CD4-positive, alpha-beta T cell (primary cell): ENCODE measurements around the gene PDE9A. TPM values are rescaled to one million over a fixed set of nuclear protein-coding genes. Genes with fewer than 3 reads are reported as not detected.

ENCODE experiments used
- ATAC-seq: fragments of 200-7000 bp; cut with Tn5 transposase; one replicate; pipeline ENCODE4 v1.10.0; 2022; ENCODE audit warnings: mild to moderate bottlenecking; ENCODE audit not compliant: poor library complexity
- CTCF ChIA-PET: fragments of 350-600 bp; sonication (Branson Sonifier 250); formaldehyde crosslinking; loops from one replicate; lab custom pipeline; 2021; ENCODE audit warnings: antibody characterized with exemption, inconsistent platforms; lab: Charles Lee
- POLR2A ChIA-PET: fragments of 350-600 bp; sonication (Branson Sonifier 250); formaldehyde crosslinking; loops from one replicate; lab custom pipeline; 2021; ENCODE audit warnings: antibody characterized with exemption, inconsistent platforms; lab: Charles Lee
- DNase-seq, 14 experiments: peaks; one replicate each; pipeline ENCODE4 v3.0.0-alpha.2; 2013 to 2020; ENCODE audit warnings: mixed read lengths in 2 of 14
- H3K27ac ChIP-seq, 2 donors: one replicate each; pipeline versions ENCODE4 v1.5.1 to v1.7.0; 2013; ENCODE audit warnings: low read length in 2 of 2, low read depth in 1 of 2, mild to moderate bottlenecking in 1 of 2
- H3K27me3 ChIP-seq, 2 experiments: 1 replicate in 1 of 2; 2 replicates in 1 of 2; pipeline versions ENCODE4 v1.6.1 to v1.7.0; 2013; ENCODE audit warnings: low read length in 2 of 2, control low read depth in 1 of 2, mild to moderate bottlenecking in 1 of 2, moderate library complexity in 1 of 2; ENCODE audit not compliant: insufficient read depth in 2 of 2, control insufficient read depth in 1 of 2
- H3K36me3 ChIP-seq: one replicate; pipeline ENCODE4 v1.6.1; 2013; ENCODE audit warnings: low read length, control low read depth; ENCODE audit not compliant: insufficient read depth
- H3K4me1 ChIP-seq: one replicate; pipeline ENCODE4 v1.6.1; 2013; ENCODE audit warnings: low read length, control low read depth; ENCODE audit not compliant: insufficient read depth
- H3K4me3 ChIP-seq: one replicate; pipeline ENCODE4 v1.5.1; 2013; ENCODE audit warnings: mild to moderate bottlenecking, low read length, moderate library complexity
- H3K9me3 ChIP-seq, 2 experiments: 1 replicate in 1 of 2; 2 replicates in 1 of 2; pipeline versions ENCODE4 v1.6.1 to v1.7.0; 2013; ENCODE audit warnings: low read length in 2 of 2, mild to moderate bottlenecking in 2 of 2, control low read depth in 1 of 2, moderate library complexity in 1 of 2; ENCODE audit not compliant: control insufficient read depth in 1 of 2, insufficient read depth in 1 of 2
- H3K27ac Mint-ChIP-seq: one replicate; pipeline ENCODE4 v1.8.0; 2020; ENCODE audit warnings: mixed read lengths
- H3K27me3 Mint-ChIP-seq: one replicate; pipeline ENCODE4 v1.8.0; 2021; ENCODE audit warnings: mixed read lengths
- H3K36me3 Mint-ChIP-seq: one replicate; pipeline ENCODE4 v1.8.0; 2021; ENCODE audit warnings: low read depth, mixed read lengths
- H3K4me1 Mint-ChIP-seq: one replicate; pipeline ENCODE4 v1.8.0; 2021; ENCODE audit warnings: low read depth, mixed read lengths
- H3K4me3 Mint-ChIP-seq: one replicate; pipeline ENCODE4 v1.8.0; 2020; ENCODE audit warnings: mild to moderate bottlenecking, mixed read lengths
- H3K9me3 Mint-ChIP-seq: one replicate; pipeline ENCODE4 v1.8.0; 2020; ENCODE audit warnings: mixed read lengths
- CTCF ChIP-seq: fragments of 200-600 bp; IDR thresholded peaks from one replicate; pipeline ENCODE4 v1.8.0; 2022; ENCODE audit warnings: antibody characterized with exemption, mild to moderate bottlenecking
- intact Hi-C, 2 experiments: fragments of 100-400 bp; cut with DNase I in 1 of 2; cut with micrococcal nuclease in 1 of 2; formaldehyde crosslinking; loops; one replicate each; pipeline versions ENCODE4 v1.15.1 to v1.9.0; 2023 to 2025; cut with DNase I, micrococcal nuclease
- total RNA-seq, 174 experiments: library from RNA in 2 of 174; stranded (reverse) in 2 of 174; gene quantifications; one replicate each; pipeline ENCODE4 v1.2.3 and lab custom pipeline; 2021 to 2026

The PDE9A gene
- total RNA-seq, 2 experiments from 2014 or later, result 12.6 to 13.2 TPM

GRCh38 chr21:42777064-42777756 is 123.8 kb downstream of the PDE9A start:
- Histone ChIP-seq H3K27me3 (no peaks in the 10 kb centered on the region), H3K9me3 (peaks cover 0 to 6% of the 10 kb centered on the region in 2 experiments), H3K4me1 (peaks cover 13% of the 10 kb centered on the region), H3K36me3 (peaks cover 2% of the 10 kb centered on the region), H3K4me3 (no peak overlapping the region), H3K27ac (no peak overlapping the region)
- ATAC-seq (no peak), DNase-seq (no peak)
- H3K36me3 Mint-ChIP-seq, result peaks cover 15% of the 10 kb centered on the region
- ChIA-PET CTCF (no interaction called here), POLR2A (no interaction called here)
- intact Hi-C loops, result no loop called here
- H3K27me3 Mint-ChIP-seq, result no peaks in the 10 kb centered on the region
- H3K27ac Mint-ChIP-seq, result no peak overlapping the region
- no peak for TF ChIP-seq CTCF
- H3K4me3 Mint-ChIP-seq, result no peak overlapping the region
- H3K9me3 Mint-ChIP-seq, result no peaks in the 10 kb centered on the region
- H3K4me1 Mint-ChIP-seq, result peaks cover 21% of the 10 kb centered on the region

GRCh38 chr21:42777757-42778344 is 124.4 kb downstream of the PDE9A start:
- H3K9me3 Mint-ChIP-seq, result no peaks in the 10 kb centered on the region
- H3K4me3 Mint-ChIP-seq, result no peak overlapping the region
- no peaks in the 10 kb centered on the region for H3K27me3 Mint-ChIP-seq
- no peaks in the 10 kb centered on the region for H3K27me3 ChIP-seq
- peaks cover 27% of the 10 kb centered on the region for H3K4me1 Mint-ChIP-seq
- H3K36me3 ChIP-seq, result peaks cover 2% of the 10 kb centered on the region
- peaks cover 0 to 6% of the 10 kb centered on the region in 2 experiments for H3K9me3 ChIP-seq
- TF ChIP-seq CTCF, result no peak
- H3K27ac Mint-ChIP-seq, result no peak overlapping the region
- H3K27ac ChIP-seq, result no peak overlapping the region
- no peak for DNase-seq
- ATAC-seq, result no peak
- POLR2A ChIA-PET, result no interaction called here
- peaks cover 20% of the 10 kb centered on the region for H3K4me1 ChIP-seq
- peaks cover 11% of the 10 kb centered on the region for H3K36me3 Mint-ChIP-seq
- CTCF ChIA-PET, result no interaction called here
- no peak overlapping the region for H3K4me3 ChIP-seq
- intact Hi-C loops, result no loop called here

GRCh38 chr21:42779431-42779861 is 126.0 kb downstream of the PDE9A start:
- CTCF ChIA-PET, result no interaction called here

More at GRCh38 chr21:42779431-42779861, 126.0 kb downstream of the PDE9A start:
- Histone ChIP-seq H3K27me3 (no peaks in the 10 kb centered on the region), H3K36me3 (no peaks in the 10 kb centered on the region), H3K4me1 (peaks cover 35% of the 10 kb centered on the region), H3K27ac (no peak overlapping the region), H3K4me3 (no peak overlapping the region), H3K9me3 (peaks cover 0 to 6% of the 10 kb centered on the region in 2 experiments)
- ATAC-seq (no peak), DNase-seq (no peak)
- Mint-ChIP-seq H3K36me3 (peaks cover 6% of the 10 kb centered on the region), H3K4me1 (peaks cover 42% of the 10 kb centered on the region), H3K27ac (no peak overlapping the region), H3K4me3 (no peak overlapping the region), H3K27me3 (no peaks in the 10 kb centered on the region), H3K9me3 (no peaks in the 10 kb centered on the region)
- intact Hi-C loops, result no loop called here
- no peak for TF ChIP-seq CTCF
- POLR2A ChIA-PET, result no interaction called here
